Retina (tissue), 1 donor: ENCODE measurements around the gene IL10RB.

ENCODE experiments used
- DNase-seq: peaks from one replicate; pipeline ENCODE4 v3.0.0-alpha.2; 2016

Gene IL10RB

GRCh38 chr21:33339918-33340317, 73.8 kb downstream of the IL10RB start:
- no peak for DNase-seq

GRCh38 chr21:33345751-33346238, 79.6 kb downstream of the IL10RB start:
- no peak for DNase-seq
